ENCODE measurements around the gene SLC2A9.
"Not testable (repeated sequence)": the region's sequence is repeated elsewhere in the genome, so short reads cannot be mapped to it uniquely, and the experiment has no call there.

The SLC2A9 gene

GRCh38 chr4:9996319-9997110 is 24.8 kb downstream of the SLC2A9 start:
- DNase-seq (ENCODE audit: low read depth), result no peak

- DNase-seq (ENCODE audit: low read depth), result no peak
These were observed 26.9 kb downstream of the SLC2A9 start for GRCh38 chr4:9994246-9994847.

- no peak for DNase-seq (ENCODE audit: low read depth)
These were observed 31.2 kb downstream of the SLC2A9 start for GRCh38 chr4:9989918-9990635.

GRCh38 chr4:9988933-9989332 is 32.4 kb downstream of the SLC2A9 start:
- no peak for DNase-seq (ENCODE audit: low read depth)

- no peak for DNase-seq (ENCODE audit: low read depth)
These were observed 32.9 kb downstream of the SLC2A9 start for GRCh38 chr4:9988363-9988749.

GRCh38 chr4:9987749-9988362 is 33.4 kb downstream of the SLC2A9 start:
- no peak for DNase-seq (ENCODE audit: low read depth)

- DNase-seq (ENCODE audit: low read depth), result no peak
These were observed 36.7 kb downstream of the SLC2A9 start for GRCh38 chr4:9984621-9985020.

- DNase-seq (ENCODE audit: low read depth), result no peak
These were observed 38.1 kb downstream of the SLC2A9 start for GRCh38 chr4:9983211-9983610.

- not testable (repeated sequence) for DNase-seq (ENCODE audit: low read depth)
These were observed 39.4 kb downstream of the SLC2A9 start for GRCh38 chr4:9981899-9982298.

GRCh38 chr4:9980898-9981297 is 40.4 kb downstream of the SLC2A9 start:
- no peak for DNase-seq (ENCODE audit: low read depth)

GRCh38 chr4:9979101-9979701 is 42.1 kb downstream of the SLC2A9 start:
- no peak for DNase-seq (ENCODE audit: low read depth)

GRCh38 chr4:9977518-9978031 is 43.7 kb downstream of the SLC2A9 start:
- DNase-seq (ENCODE audit: low read depth), result no peak

GRCh38 chr4:9976781-9977180 is 44.5 kb downstream of the SLC2A9 start:
- DNase-seq (ENCODE audit: low read depth), result no peak

GRCh38 chr4:9976293-9976692 is 45.0 kb downstream of the SLC2A9 start:
- DNase-seq (ENCODE audit: low read depth), result no peak

GRCh38 chr4:9971711-9972110 is 49.6 kb downstream of the SLC2A9 start:
- no peak for DNase-seq (ENCODE audit: low read depth)

- no peak for DNase-seq (ENCODE audit: low read depth)
These were observed 50.8 kb downstream of the SLC2A9 start for GRCh38 chr4:9970399-9971011.

GRCh38 chr4:9969526-9970398 is 51.5 kb downstream of the SLC2A9 start:
- no peak for DNase-seq (ENCODE audit: low read depth)

GRCh38 chr4:9968472-9968871 is 52.8 kb downstream of the SLC2A9 start:
- DNase-seq (ENCODE audit: low read depth), result no peak

- no peak for DNase-seq (ENCODE audit: low read depth)
These were observed 56.4 kb downstream of the SLC2A9 start for GRCh38 chr4:9964879-9965278.

GRCh38 chr4:9963328-9963727 is 58.0 kb downstream of the SLC2A9 start:
- no peak for DNase-seq (ENCODE audit: low read depth)

All from stimulated activated CD8-positive, alpha-beta memory T cell treated with anti-CD3 and anti-CD28 coated beads, Interleukin-4, amount 100 ng/mL, for 24 hours (primary cell).